HG03097 (cell line): ENCODE results near the gene CHRNE.
A peak's percentile ranks its signal among the peaks of the same experiment; 100 is the strongest.

Experiments
- ATAC-seq: cut with Tn5 transposase; IDR thresholded peaks from one replicate; pipeline ENCODE4 v1.9.1; 2021; ENCODE audit not compliant: unreplicated experiment, low FRiP score

The CHRNE gene

DNA sequence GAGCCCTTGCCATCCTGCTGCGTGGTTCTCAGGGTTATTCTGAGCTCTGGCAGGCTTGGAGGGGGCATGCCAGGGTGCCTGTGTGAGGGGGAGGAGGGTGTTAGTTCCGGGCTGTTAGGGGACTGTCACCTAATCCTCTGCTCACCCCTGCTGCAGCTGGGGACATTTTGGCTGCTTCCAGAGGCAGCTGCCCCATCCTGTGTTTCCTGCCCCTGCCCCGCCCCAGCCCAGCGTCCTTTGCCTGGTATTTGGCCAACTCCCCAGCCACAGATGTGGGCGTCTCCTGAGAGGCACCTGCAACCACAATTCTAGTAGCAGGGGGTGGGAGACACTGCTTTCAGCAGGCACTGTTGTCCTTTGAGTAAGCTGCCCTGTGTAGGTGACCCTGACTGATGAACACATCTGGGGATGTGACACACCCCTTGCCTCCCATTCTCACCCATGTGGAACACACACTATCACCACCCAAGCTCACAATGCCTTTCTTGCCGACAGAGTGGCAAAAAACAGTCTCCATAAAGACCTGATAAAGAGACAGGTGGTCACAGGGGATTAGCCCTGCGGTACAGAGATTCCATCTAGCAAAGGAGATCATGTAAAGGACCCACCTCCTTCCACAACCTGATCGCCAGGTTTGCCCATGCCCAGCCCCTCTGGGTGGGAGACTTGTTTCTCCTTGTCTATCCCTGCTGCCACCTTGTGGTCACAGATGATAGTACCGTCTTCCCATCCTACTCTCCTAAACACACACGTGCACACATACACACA is at the start of gene CHRNE:
TSS of gene CHRNE (minus strand) at position 48 of the 768 bp plus-strand sequence. CDS start at position 13, 35 bp downstream.
- no peak for ATAC-seq

DNA sequence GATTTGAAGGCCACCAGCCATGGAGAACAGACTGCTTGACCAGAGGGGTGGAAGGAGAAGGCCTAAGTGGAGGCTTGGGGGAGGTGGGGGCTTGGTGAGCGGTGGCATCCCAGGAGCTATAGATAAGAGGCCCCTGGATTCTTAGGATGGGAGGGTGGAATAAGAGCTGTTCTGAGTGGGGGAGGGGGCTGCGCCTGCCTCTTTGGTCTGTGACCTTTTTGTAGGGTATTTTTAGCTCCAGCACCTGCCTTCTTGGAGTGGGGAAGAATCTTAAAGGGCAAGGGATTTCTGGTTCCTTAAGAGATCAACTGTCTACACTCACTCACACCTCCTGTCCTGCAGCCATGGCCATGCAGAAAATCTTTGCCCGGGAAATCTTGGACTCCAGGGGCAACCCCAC is 48.6 kb upstream of the CHRNE start:
- ATAC-seq: no peak

DNA sequence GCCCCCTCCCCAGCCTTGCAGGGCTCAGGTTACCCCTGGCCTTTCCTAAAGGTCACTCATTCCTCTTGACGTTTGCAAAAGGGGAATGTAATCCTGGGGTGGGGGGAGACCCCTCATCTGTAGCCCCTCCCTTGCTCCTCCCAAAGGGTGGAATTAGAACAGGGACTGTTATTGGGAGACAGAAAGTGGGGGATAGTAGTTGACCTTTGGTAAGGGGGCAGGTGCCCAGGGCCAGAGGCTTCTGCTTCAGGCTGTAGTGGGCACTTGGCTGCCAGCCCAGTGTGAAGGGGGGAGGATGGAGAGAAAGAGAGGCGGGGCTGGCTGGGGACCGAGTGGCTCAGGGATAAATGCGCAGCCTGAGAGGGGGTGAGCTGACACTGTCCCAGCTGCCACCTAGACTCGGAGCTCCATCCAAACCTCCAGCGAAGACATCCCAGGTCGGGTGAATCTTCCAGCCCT is 47.9 kb upstream of the CHRNE start, which contains the start of gene ENO3:
TSS of gene ENO3 (plus strand) at position 374 of the 459 bp plus-strand sequence. CDS start 711 bp downstream, outside the sequence.
- no peak for ATAC-seq

GRCh38 chr17:4950075-4950745 is 47.3 kb upstream of the CHRNE start:
- ATAC-seq: no peak

DNA sequence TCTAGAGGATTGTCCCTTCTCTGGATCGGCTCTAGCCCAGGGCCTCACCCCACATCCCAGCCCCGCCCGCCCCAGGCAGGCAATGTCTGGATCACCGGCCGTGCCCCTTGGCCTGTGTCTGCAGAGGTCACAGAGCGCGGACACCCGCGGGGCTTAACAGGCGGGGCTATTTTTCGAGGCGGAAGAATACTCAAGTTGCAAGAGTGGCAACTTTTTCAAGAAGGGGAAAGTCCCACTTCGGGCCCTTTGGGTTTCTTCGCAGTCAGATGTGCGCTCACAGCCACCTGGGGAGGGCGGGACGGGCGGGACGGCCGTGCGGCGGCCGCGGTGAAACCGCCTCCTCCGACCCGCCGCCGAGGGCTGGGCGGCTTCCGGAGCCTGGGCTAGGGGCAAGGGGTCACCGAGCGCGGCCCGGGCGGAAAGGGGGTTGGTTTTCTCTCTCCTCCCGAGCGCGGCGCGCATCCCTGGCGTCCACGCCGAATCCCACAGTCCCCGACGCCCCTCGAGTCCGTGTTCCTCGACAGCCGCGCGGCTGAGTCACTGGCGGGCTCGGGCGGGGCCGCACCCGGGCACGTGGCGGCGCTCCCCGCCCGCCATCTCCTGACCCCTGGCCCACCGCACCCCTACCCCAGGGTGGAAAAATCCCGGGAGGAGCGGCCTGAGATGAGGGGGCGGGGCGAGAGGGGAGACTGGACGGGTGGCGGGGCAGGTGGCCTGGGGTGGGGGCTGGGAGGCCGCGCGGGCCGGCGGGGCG is 46.6 kb upstream of the CHRNE start:
- peak; percentile 27 for ATAC-seq

- ATAC-seq: peak; percentile 35
These were observed 46.0 kb upstream of the CHRNE start for GRCh38 chr17:4948931-4949320.

DNA sequence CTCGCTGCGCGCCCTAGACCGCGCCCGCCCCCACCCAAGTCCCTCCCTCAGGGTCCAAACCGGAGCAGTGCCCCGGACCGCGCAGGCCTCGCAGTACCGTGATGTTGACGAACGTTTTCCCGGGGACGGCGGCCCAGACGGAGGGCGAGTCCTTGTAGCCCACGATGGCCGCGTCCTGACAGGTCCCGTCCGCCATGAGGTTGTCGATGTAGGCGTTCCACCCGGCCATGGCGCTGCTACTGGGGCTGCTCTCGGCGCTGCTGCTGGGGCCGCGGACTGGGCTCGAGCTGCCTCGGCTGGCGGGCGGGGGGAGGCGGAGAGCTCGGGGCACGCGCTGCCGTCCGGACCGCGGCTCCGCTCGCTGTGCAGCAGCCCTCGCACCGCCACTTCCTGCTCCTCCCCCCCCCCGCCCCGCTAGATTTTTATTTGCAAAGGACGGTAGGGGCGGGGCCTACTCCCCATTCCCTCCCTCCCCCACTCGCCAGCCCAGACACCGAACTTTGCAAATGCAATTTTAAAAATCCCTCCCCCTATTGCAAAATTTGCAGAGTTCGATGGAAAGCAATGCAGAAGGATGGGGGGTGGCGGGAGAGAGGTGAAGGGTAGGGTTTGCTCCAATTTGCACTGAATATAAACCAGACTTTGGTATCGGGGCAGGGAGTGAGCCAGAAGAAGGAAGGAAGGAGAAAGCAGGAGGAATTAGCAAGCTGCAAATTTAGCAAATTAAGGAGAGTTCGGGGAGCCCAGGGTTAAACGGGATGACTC is 45.5 kb upstream of the CHRNE start, which contains the start of gene PFN1:
TSS of gene PFN1 (minus strand) at position 365 of the 765 bp plus-strand sequence. CDS start at position 229, 136 bp downstream.
- peak; percentile 8 for ATAC-seq

- no peak for ATAC-seq
These were observed 44.7 kb upstream of the CHRNE start for GRCh38 chr17:4947411-4948165.

DNA sequence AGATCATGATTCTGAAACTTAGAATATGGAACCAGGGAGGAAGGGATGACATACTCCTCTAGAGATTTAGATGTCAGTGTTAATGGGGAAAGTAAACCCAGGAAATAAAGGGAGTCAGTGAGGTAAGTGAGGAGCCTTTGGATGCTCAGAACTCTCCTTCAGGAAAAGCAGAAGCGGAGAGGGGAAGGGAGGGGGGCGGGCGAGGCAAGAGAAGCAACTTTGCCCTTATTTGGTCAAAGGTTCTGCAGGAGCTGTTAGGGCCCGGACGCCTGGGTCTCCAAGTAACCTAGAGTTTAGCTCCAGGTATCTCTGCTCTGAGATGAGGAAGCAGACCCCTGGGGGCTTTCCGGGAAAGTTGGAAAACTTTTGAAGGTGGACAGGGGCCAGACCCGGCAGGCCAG is 44.1 kb upstream of the CHRNE start:
- ATAC-seq: no peak

DNA sequence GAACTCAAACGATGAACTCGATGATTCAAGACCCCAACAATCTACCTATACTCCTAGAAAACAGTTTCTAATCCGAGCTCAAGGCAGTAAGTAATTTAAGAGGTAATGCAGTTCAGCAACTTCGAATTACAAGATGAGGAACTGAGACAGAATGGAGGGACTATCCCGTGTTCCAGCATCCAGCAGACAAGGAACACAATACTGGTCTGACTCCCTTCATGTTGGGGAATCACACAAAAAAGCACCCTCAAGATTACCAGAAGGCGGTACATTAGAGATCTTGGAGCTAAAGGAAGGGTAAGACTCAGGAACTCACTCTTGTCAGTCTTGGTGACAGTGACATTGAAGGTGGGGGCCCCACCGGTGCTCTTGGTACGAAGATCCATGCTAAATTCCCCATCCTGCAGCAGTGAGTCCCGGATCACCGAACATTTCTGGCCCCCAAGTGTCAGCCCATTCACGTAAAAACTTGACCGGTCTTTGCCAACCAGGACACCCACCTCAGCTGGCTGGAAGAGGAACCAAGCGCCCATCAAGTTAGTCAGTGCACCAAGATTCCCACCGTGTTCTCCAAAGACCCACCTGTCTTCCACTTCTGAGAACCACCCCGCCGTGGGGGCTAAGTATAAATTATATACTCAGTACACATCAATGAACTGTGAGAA is 43.5 kb upstream of the CHRNE start:
- ATAC-seq: no peak

DNA sequence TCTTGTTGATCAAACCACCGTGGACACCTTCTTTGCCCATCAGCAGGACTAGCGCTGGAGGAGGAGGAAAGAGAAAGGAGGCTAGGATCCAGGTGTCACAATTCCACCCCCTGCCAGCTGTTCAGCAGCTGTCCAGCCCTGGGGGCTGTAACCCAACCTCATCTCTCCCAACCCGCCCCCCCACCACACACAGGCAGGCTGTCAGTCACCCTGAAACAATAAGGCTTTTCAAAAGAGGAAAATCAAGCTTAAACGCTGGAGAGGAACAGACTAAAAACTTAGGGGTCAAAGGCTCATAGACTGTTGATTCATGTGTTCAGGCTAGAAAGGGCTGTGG is 43.0 kb upstream of the CHRNE start:
- ATAC-seq: no peak

- ATAC-seq: no peak
These were observed 42.5 kb upstream of the CHRNE start for GRCh38 chr17:4945176-4945943.

- ATAC-seq: no peak
These were observed 41.8 kb upstream of the CHRNE start for GRCh38 chr17:4944554-4945175.

DNA sequence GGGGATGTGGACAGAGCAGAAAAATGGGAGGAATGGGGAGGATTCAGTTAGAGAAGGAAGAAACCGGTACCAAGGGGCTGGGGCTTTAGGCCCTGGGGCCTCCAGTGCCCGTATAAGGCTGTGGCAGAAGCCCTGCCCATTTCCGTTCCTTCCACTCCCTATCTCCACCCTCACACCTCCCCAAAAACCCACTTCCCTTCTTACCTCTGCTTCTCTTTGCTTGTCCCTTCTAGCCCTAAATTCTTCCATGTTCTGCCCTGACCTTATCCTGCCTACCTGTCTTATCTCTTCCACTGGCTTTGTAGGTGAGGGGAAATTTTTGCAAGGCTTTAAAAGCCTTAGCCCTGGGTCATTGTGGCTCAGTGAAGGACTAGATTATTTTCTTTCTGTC is 41.3 kb upstream of the CHRNE start:
- ATAC-seq: no peak

DNA sequence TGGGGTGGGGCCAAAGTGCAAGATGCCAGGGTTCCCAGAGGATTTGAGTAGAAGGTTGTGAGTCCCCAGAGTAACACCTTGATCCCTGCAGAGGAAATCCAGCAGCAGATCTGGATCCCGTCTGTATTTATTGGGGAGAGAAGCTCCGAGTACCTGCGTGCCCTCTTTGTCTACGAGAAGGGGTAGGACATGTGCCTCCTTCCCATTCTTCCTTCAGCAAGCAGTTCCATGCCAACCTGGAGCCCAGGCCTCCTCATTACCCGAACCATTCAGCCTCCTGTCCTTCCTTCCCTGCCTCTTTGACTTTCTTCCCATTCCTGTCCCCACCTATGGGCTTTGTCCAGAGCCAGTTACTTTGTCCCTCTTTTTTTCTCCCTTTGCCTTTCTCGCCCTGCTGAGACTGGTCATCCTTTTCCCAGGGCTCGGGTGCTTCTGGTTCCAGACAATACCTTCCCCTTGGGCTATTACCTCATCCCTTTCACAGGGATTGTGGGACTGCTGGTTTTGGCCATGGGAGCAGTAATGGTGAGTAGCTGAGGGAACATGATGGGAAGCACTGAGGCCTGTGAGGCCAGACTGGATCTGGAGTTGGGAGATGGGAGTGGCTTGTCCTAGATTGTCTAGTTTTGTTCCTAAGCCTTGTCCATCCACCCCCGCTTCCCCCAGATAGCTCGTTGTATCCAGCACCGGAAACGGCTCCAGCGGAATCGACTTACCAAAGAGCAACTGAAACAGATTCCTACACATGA is 40.0 kb upstream of the CHRNE start:
- ATAC-seq: no peak

DNA sequence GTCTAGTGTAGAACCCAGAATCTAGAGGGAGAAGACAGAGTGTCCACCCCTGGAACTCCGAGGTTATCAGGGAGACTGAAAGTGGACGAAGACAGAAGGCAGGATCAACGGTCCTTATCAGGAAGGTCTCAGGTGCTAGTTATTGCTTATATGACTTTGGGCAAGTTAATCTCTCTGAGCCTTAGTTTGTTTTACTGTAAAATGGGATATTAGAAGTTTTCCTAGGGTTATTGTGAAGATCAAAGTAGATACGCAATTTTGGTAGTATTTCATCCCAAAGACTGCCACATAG is 38.4 kb upstream of the CHRNE start:
- ATAC-seq: no peak

DNA sequence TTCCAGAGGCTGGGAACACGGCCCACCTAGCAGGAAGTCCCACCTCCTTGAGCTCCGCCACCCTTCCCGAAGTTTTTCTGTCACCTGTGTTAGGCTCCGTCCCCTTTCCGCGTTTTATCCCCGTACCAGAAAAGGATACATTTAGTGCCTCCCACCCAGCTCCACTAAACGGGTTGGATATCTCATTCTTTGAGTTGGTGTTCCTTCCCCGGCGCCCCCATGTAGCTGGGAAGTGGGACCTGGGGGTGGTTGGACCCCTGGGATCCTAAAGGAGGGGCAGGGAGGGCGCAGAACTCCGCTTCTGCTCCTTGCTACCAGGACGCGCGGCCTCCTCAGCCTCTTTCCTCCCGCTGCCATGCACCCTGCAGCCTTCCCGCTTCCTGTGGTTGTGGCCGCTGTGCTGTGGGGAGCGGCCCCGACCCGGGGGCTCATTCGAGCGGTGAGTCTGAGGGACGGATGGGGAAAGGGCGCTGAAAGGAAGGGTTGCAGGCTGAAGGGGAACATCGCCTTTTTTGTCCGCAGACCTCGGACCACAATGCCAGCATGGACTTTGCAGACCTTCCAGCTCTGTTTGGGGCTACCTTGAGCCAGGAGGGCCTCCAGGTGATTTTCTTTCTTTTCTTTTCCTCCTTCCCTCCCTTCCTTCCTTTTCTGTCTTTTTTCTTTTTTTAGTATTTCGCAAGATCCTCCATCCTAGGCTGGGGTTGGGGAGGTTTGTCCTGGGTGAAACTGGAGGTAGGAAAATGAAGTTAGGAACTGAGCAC is 37.8 kb upstream of the CHRNE start:
- ATAC-seq: no peak
